Fibroblast of villous mesenchyme (primary cell): Measurements from ENCODE around the gene OSBPL10. TPM values are rescaled to one million over a fixed set of nuclear protein-coding genes. Genes with fewer than 3 reads are reported as not detected.

Experiments used
- DNase-seq: peaks from one replicate; pipeline ENCODE4 v3.0.0-alpha.2; 2010; ENCODE audit warnings: low read depth
- H3K4me3 ChIP-seq: 2 replicates; pipeline ENCODE4 v1.5.1; 2011; ENCODE audit warnings: low read depth, mild to moderate bottlenecking, low read length
- total RNA-seq: library from RNA; depleted of rRNA; stranded (reverse); fragments of >200 nt; gene quantifications from 2 replicates; pipeline ENCODE4 v1.2.3, GENCODE V29; 2012
- TF ChIP-seq, protein P1 (sequence below): IDR thresholded peaks from 2 replicates; pipeline ENCODE4 v1.5.1; 2012; ENCODE audit warnings: low read depth, mild to moderate bottlenecking, low read length; ENCODE audit not compliant: insufficient read depth

Gene OSBPL10
- total RNA-seq, 1 donor = 7.3 TPM

DNA sequence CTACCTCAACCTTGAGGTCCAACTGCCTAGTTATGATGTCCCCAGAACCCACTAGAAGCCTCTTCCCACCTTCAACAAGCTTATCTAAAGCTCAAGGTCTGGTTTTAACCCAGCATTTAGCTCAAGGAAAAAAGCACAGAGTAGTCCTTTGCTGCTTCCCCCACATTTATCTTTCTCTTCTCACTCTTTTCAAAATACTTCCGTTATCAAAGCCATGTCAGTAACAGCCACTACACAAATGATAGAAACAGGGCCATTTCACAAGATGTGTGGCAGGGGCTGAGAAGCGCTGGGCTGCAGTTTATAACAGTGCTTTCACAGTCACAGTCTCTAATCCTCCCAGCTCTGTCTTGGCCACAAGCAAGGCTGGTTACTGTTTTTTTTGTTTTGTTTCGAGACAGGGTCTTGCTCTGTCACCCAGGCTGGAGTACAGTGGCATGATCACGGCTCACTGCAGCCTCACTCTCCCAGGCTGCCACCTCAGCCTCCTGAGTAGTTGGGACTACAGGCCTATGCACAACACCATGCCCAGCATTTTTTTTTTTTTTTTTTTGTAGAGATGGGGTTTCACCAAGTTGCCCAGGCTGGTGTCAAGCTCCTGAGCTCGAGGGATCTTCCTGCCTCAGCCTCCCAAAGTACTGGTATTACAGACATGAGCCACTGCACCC lies 218.8 kb downstream of the OSBPL10 start:
- no peak for DNase-seq
- TF ChIP-seq, protein P1, sequence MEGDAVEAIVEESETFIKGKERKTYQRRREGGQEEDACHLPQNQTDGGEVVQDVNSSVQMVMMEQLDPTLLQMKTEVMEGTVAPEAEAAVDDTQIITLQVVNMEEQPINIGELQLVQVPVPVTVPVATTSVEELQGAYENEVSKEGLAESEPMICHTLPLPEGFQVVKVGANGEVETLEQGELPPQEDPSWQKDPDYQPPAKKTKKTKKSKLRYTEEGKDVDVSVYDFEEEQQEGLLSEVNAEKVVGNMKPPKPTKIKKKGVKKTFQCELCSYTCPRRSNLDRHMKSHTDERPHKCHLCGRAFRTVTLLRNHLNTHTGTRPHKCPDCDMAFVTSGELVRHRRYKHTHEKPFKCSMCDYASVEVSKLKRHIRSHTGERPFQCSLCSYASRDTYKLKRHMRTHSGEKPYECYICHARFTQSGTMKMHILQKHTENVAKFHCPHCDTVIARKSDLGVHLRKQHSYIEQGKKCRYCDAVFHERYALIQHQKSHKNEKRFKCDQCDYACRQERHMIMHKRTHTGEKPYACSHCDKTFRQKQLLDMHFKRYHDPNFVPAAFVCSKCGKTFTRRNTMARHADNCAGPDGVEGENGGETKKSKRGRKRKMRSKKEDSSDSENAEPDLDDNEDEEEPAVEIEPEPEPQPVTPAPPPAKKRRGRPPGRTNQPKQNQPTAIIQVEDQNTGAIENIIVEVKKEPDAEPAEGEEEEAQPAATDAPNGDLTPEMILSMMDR = no peak

DNA sequence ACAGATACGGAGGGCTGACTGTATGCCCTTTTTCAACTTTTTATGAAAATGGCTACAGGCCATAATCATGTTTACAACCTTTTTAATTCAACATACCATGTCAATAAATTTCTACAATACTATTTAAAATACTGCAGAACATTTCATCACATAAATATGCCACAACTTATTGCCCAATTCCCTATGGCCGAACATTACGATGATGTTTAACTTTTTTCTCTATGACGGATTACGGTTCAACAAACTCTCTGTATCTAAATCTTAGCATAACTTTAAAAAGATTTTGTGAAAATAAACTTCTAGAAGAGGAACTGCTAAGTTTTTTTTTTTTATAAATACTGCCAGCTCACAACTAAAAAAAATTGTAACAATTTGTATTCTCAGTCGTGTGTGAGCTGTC lies 220.4 kb downstream of the OSBPL10 start:
- no peak for DNase-seq
- H3K4me3 ChIP-seq = no peak overlapping the region
- TF ChIP-seq, protein P1 = no peak

More for the DNA sequence above, 218.8 kb downstream of the OSBPL10 start:
- H3K4me3 ChIP-seq = no peak overlapping the region

DNA sequence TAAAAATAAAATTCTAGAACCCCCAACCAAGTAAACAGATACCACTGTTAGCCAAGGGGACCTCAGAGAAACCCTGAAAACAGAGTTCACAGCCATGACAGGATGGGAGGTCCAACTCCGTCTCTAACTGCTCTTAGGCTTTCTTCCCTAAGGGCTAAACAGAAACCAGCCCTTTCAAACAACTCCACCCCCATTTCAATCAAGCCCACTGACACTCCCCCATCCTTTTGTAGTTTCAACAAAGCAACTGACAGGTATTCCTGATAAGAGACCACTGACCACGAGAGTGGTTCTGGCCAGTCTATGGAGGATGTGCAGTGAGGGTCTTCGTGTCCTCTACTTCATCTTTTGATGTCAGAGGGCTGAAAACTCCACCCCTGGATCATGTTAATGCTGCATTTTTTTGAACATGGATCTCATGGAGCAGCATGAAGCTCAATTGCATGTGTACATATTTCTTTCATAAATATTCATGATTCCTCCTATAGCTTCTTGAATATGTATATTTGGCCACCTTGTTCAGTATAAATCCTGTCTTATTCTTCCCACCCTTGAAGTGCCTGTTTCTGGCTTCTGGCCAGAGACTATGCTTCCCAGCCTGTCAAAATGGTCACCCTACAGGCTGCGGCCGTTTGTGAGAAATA lies 222.6 kb downstream of the OSBPL10 start:
- H3K4me3 ChIP-seq = no peak overlapping the region
- TF ChIP-seq, protein P1 = no peak

DNA sequence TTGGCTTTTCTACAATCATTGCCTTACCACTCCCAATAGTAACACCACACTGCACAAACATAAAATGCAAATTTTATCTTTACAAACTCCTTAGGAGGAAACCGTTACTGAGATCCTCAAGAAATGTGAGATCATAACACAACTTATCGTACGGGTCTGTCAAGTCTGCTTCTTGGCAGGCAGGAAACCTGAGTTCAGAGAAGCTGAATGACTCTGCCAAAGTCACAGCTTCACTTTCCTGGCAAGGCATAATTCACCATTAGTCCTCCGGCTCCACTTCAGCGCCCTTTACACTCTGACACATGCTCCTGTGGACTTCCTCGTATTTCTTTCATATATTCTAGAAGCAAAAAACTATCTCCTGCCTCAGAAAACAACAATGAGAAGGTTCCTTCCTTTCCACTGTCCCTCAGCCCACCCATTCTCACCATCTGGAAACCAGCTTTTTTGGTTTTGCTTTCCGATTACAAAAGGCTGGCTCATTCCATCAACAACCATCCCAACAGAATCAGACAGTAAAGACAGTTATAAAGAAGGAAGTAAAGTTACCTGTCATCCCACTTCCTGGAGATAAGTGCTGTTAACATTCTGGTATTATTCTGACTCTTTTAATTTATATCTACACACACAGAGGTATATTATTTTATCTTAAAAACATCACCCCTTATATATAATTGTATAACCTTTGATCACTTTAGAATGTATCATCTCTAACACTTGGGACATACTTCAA lies 225.0 kb downstream of the OSBPL10 start:
- TF ChIP-seq, protein P1 = no peak
- DNase-seq = no peak
- no peak overlapping the region for H3K4me3 ChIP-seq

More for the DNA sequence above, 222.6 kb downstream of the OSBPL10 start:
- no peak for DNase-seq

DNA sequence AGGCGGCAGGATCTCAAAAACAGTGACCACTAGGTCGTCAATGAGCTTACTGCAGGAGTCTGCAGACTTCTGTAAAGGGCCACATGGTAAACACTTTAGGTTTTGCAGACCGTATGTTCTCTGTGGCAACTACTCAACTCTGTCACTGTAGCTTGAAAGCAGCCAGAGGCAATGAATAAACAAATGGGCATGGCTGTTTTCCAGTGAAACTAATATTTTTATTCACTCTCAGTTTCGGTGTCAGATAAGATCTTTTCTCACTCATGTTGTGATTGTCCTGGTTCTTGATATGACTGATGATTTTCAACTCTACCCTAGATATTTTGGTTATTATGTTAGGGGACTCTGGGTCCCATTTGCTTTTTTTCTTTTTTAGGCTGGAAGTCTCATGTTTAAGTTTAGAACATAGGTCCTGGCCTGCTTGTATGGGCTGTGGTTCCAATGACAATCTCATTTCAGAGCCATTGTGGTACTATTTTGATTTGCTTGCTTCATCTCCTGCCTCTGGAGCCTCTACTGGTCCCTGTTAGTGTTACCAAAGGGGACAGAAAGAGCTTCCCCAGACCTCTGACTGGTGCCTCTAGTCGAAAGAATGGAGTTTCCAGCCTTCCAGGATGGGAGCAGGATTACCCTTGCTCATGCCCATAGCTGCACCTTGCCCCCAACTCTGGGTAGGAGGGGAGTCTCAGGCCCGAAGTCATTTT lies 226.3 kb downstream of the OSBPL10 start:
- H3K4me3 ChIP-seq = no peak overlapping the region
- TF ChIP-seq, protein P1 = no peak
- no peak for DNase-seq

DNA sequence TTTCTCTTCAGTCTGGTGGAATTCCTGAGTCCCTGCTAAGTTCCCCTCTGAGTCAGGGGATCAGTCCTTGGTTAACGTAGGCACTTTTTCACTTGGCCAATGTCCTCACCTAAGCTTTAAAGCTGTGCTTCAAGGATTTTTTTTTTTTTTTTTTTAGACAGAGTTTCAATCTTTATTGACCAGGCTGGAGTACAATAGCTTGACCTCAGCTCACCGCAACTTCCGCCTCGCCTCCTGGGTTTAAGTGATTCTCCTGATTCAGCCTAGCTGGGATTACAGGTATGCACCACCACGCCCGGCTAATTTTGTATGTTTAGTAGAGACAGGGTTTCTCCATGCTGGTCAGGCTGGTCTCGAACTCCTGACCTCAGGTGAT lies 228.0 kb downstream of the OSBPL10 start:
- DNase-seq = no peak
- TF ChIP-seq, protein P1 = no peak

More for the DNA sequence above, 228.0 kb downstream of the OSBPL10 start:
- no peak overlapping the region for H3K4me3 ChIP-seq
